ENCODE results near the gene ZNF592.

The ZNF592 gene

GRCh38 chr15:84807228-84807627, 58.8 kb downstream of the ZNF592 start:
- H3K79me2 ChIP-seq (ENCODE audit: control insufficient read depth, insufficient read depth, low read length, unreplicated experiment) = no peaks in the 10 kb centered on the region
- H3K36me3 ChIP-seq (ENCODE audit: insufficient read depth, low read length) = peaks cover 4% of the 10 kb centered on the region; the same call in 1 of the 2 replicates
- no peak overlapping the region for H3K27ac ChIP-seq (ENCODE audit: low read depth, low read length)
- no peaks in the 10 kb centered on the region for H3K27me3 ChIP-seq (ENCODE audit: insufficient read depth, low read length)
- no peaks in the 10 kb centered on the region for H3K4me1 ChIP-seq (ENCODE audit: control insufficient read depth, insufficient read depth, low read length, unreplicated experiment)
- H2AFZ ChIP-seq (ENCODE audit: low read length, unreplicated experiment) = no peak overlapping the region
- H3K4me3 ChIP-seq (ENCODE audit: low read depth, low read length) = no peak overlapping the region

GRCh38 chr15:84810073-84810840, 61.9 kb downstream of the ZNF592 start:
- H3K4me3 ChIP-seq (ENCODE audit: low read depth, low read length) = no peak overlapping the region
- no peak overlapping the region for H3K27ac ChIP-seq (ENCODE audit: low read depth, low read length)
- no peak overlapping the region for H2AFZ ChIP-seq (ENCODE audit: low read length, unreplicated experiment)
- no peaks in the 10 kb centered on the region for H3K36me3 ChIP-seq (ENCODE audit: insufficient read depth, low read length)
- no peaks in the 10 kb centered on the region for H3K4me1 ChIP-seq (ENCODE audit: control insufficient read depth, insufficient read depth, low read length, unreplicated experiment)
- no peaks in the 10 kb centered on the region for H3K27me3 ChIP-seq (ENCODE audit: insufficient read depth, low read length)
- H3K79me2 ChIP-seq (ENCODE audit: control insufficient read depth, insufficient read depth, low read length, unreplicated experiment) = no peaks in the 10 kb centered on the region

GRCh38 chr15:84811151-84811550, 62.8 kb downstream of the ZNF592 start:
- Histone ChIP-seq H3K36me3 (ENCODE audit: insufficient read depth, low read length) (no peaks in the 10 kb centered on the region), H3K4me3 (ENCODE audit: low read depth, low read length) (no peak overlapping the region), H3K27me3 (ENCODE audit: insufficient read depth, low read length) (no peaks in the 10 kb centered on the region), H3K79me2 (ENCODE audit: control insufficient read depth, insufficient read depth, low read length, unreplicated experiment) (no peaks in the 10 kb centered on the region), H2AFZ (ENCODE audit: low read length, unreplicated experiment) (no peak overlapping the region), H3K27ac (ENCODE audit: low read depth, low read length) (no peak overlapping the region), H3K4me1 (ENCODE audit: control insufficient read depth, insufficient read depth, low read length, unreplicated experiment) (no peaks in the 10 kb centered on the region)

GRCh38 chr15:84811828-84812227, 63.4 kb downstream of the ZNF592 start:
- H3K4me3 ChIP-seq (ENCODE audit: low read depth, low read length) = no peak overlapping the region
- H3K27ac ChIP-seq (ENCODE audit: low read depth, low read length) = no peak overlapping the region
- H3K79me2 ChIP-seq (ENCODE audit: control insufficient read depth, insufficient read depth, low read length, unreplicated experiment) = no peaks in the 10 kb centered on the region

GRCh38 chr15:84812842-84813241, 64.5 kb downstream of the ZNF592 start:
- H3K79me2 ChIP-seq (ENCODE audit: control insufficient read depth, insufficient read depth, low read length, unreplicated experiment) = no peaks in the 10 kb centered on the region
- no peaks in the 10 kb centered on the region for H3K4me1 ChIP-seq (ENCODE audit: control insufficient read depth, insufficient read depth, low read length, unreplicated experiment)
- no peaks in the 10 kb centered on the region for H3K27me3 ChIP-seq (ENCODE audit: insufficient read depth, low read length)
- H3K27ac ChIP-seq (ENCODE audit: low read depth, low read length) = no peak overlapping the region
- no peak overlapping the region for H3K4me3 ChIP-seq (ENCODE audit: low read depth, low read length)
- no peak overlapping the region for H2AFZ ChIP-seq (ENCODE audit: low read length, unreplicated experiment)
- H3K36me3 ChIP-seq (ENCODE audit: insufficient read depth, low read length) = no peaks in the 10 kb centered on the region

More at GRCh38 chr15:84811828-84812227, 63.4 kb downstream of the ZNF592 start:
- Histone ChIP-seq H3K4me1 (ENCODE audit: control insufficient read depth, insufficient read depth, low read length, unreplicated experiment) (no peaks in the 10 kb centered on the region), H2AFZ (ENCODE audit: low read length, unreplicated experiment) (no peak overlapping the region), H3K36me3 (ENCODE audit: insufficient read depth, low read length) (no peaks in the 10 kb centered on the region), H3K27me3 (ENCODE audit: insufficient read depth, low read length) (no peaks in the 10 kb centered on the region)

- H3K36me3 ChIP-seq (ENCODE audit: insufficient read depth, low read length) = no peaks in the 10 kb centered on the region
- H3K4me1 ChIP-seq (ENCODE audit: control insufficient read depth, insufficient read depth, low read length, unreplicated experiment) = peaks cover 5% of the 10 kb centered on the region
- H3K79me2 ChIP-seq (ENCODE audit: control insufficient read depth, insufficient read depth, low read length, unreplicated experiment) = no peaks in the 10 kb centered on the region
- H2AFZ ChIP-seq (ENCODE audit: low read length, unreplicated experiment) = no peak overlapping the region
- no peak overlapping the region for H3K27ac ChIP-seq (ENCODE audit: low read depth, low read length)
- H3K27me3 ChIP-seq (ENCODE audit: insufficient read depth, low read length) = no peaks in the 10 kb centered on the region
- no peak overlapping the region for H3K4me3 ChIP-seq (ENCODE audit: low read depth, low read length)
Observed at GRCh38 chr15:84813435-84813834, 65.0 kb downstream of the ZNF592 start.

- Histone ChIP-seq H3K36me3 (ENCODE audit: insufficient read depth, low read length) (no peaks in the 10 kb centered on the region), H3K4me3 (ENCODE audit: low read depth, low read length) (no peak overlapping the region), H3K79me2 (ENCODE audit: control insufficient read depth, insufficient read depth, low read length, unreplicated experiment) (no peaks in the 10 kb centered on the region), H3K4me1 (ENCODE audit: control insufficient read depth, insufficient read depth, low read length, unreplicated experiment) (peaks cover 10% of the 10 kb centered on the region), H3K27ac (ENCODE audit: low read depth, low read length) (no peak overlapping the region), H3K27me3 (ENCODE audit: insufficient read depth, low read length) (no peaks in the 10 kb centered on the region), H2AFZ (ENCODE audit: low read length, unreplicated experiment) (no peak overlapping the region)
Observed at GRCh38 chr15:84813931-84814330, 65.5 kb downstream of the ZNF592 start.

GRCh38 chr15:84814916-84815315, 66.5 kb downstream of the ZNF592 start:
- Histone ChIP-seq H3K27me3 (ENCODE audit: insufficient read depth, low read length) (no peaks in the 10 kb centered on the region), H3K79me2 (ENCODE audit: control insufficient read depth, insufficient read depth, low read length, unreplicated experiment) (no peaks in the 10 kb centered on the region), H2AFZ (ENCODE audit: low read length, unreplicated experiment) (no peak overlapping the region), H3K4me1 (ENCODE audit: control insufficient read depth, insufficient read depth, low read length, unreplicated experiment) (peaks cover 12% of the 10 kb centered on the region), H3K36me3 (ENCODE audit: insufficient read depth, low read length) (no peaks in the 10 kb centered on the region), H3K27ac (ENCODE audit: low read depth, low read length) (no peak overlapping the region), H3K4me3 (ENCODE audit: low read depth, low read length) (no peak overlapping the region)

- Histone ChIP-seq H3K27ac (ENCODE audit: low read depth, low read length) (no peak within 1 kb of the TSS), H3K79me2 (ENCODE audit: control insufficient read depth, insufficient read depth, low read length, unreplicated experiment) (no peaks in the 10 kb centered on the region), H3K4me1 (ENCODE audit: control insufficient read depth, insufficient read depth, low read length, unreplicated experiment) (peaks cover 12% of the 10 kb centered on the region), H3K36me3 (ENCODE audit: insufficient read depth, low read length) (no peaks in the 10 kb centered on the region), H3K4me3 (ENCODE audit: low read depth, low read length) (no peak within 1 kb of the TSS), H3K27me3 (ENCODE audit: insufficient read depth, low read length) (no peaks in the 10 kb centered on the region), H2AFZ (ENCODE audit: low read length, unreplicated experiment) (no peak within 1 kb of the TSS)
Observed at GRCh38 chr15:84816694-84817465, 68.5 kb downstream of the ZNF592 start, which contains the start of gene ALPK3. Gene ALPK3 (plus strand): TSS chr15:84817356. CDS start chr15:84817453, 97 bp downstream.

GRCh38 chr15:84817466-84818081, 69.2 kb downstream of the ZNF592 start:
- Histone ChIP-seq H3K79me2 (ENCODE audit: control insufficient read depth, insufficient read depth, low read length, unreplicated experiment) (no peaks in the 10 kb centered on the region), H2AFZ (ENCODE audit: low read length, unreplicated experiment) (no peak overlapping the region), H3K36me3 (ENCODE audit: insufficient read depth, low read length) (no peaks in the 10 kb centered on the region), H3K27ac (ENCODE audit: low read depth, low read length) (no peak overlapping the region), H3K4me3 (ENCODE audit: low read depth, low read length) (no peak overlapping the region), H3K27me3 (ENCODE audit: insufficient read depth, low read length) (no peaks in the 10 kb centered on the region), H3K4me1 (ENCODE audit: control insufficient read depth, insufficient read depth, low read length, unreplicated experiment) (peaks cover 12% of the 10 kb centered on the region)
